Activated CD8-positive, alpha-beta memory T cell treated with anti-CD3 and anti-CD28 coated beads, Interleukin-2, amount 50 U/mL, for 24 hours (primary cell): ENCODE results near the gene UXT.
"Not testable (repeated sequence)": the region's sequence is repeated elsewhere in the genome, so short reads cannot be mapped to it uniquely, and the experiment has no call there.

Experiments
- DNase-seq: peaks from one replicate; pipeline ENCODE4 v3.0.0-alpha.2; 2020; ENCODE audit errors: extremely low read depth

UXT gene

GRCh38 chrX:47614618-47615017 is 44.4 kb downstream of the UXT start:
- no peak for DNase-seq

- no peak for DNase-seq
Measured at GRCh38 chrX:47613082-47613481, 45.9 kb downstream of the UXT start.

- DNase-seq: no peak
Measured at GRCh38 chrX:47612418-47612817, 46.6 kb downstream of the UXT start.

- DNase-seq: no peak
Measured at GRCh38 chrX:47611926-47612325, 47.1 kb downstream of the UXT start.

GRCh38 chrX:47611489-47611888 is 47.5 kb downstream of the UXT start:
- no peak for DNase-seq

GRCh38 chrX:47610511-47610910 is 48.5 kb downstream of the UXT start:
- DNase-seq: no peak

- no peak for DNase-seq
Measured at GRCh38 chrX:47608130-47608810, 50.7 kb downstream of the UXT start.

- DNase-seq: no peak
Measured at GRCh38 chrX:47607091-47607490, 51.9 kb downstream of the UXT start.

- DNase-seq: no peak
Measured at GRCh38 chrX:47605024-47605423, 54.0 kb downstream of the UXT start.

GRCh38 chrX:47603125-47603524 is 55.9 kb downstream of the UXT start:
- DNase-seq: not testable (repeated sequence)
